CD8-positive, alpha-beta memory T cell (primary cell): Measurements from ENCODE around the gene C1QL1. TPM values are rescaled to one million over a fixed set of nuclear protein-coding genes. Genes with fewer than 3 reads are reported as not detected.

Experiments
- CTCF ChIA-PET: fragments of 350-600 bp; sonication (Branson Sonifier 250); formaldehyde crosslinking; loops from one replicate; lab custom pipeline; 2021; ENCODE audit warnings: antibody characterized with exemption; lab: Charles Lee
- POLR2A ChIA-PET: fragments of 350-600 bp; sonication (Branson Sonifier 250); formaldehyde crosslinking; loops from one replicate; lab custom pipeline; 2021; ENCODE audit warnings: antibody characterized with exemption; lab: Charles Lee
- DNase-seq, 5 donors: peaks; one replicate each; pipeline versions ENCODE4 v3.0.0 to v3.0.0-alpha.2; 2020 to 2022; ENCODE audit warnings: mixed read lengths in 1 of 5
- H3K27ac ChIP-seq: one replicate; pipeline ENCODE4 v1.7.0; 2013; ENCODE audit warnings: low read depth, mild to moderate bottlenecking, low read length, moderate library complexity
- H3K27me3 ChIP-seq: 2 replicates; pipeline ENCODE4 v1.7.0; 2013; ENCODE audit warnings: low read length, mild to moderate bottlenecking; ENCODE audit not compliant: insufficient read depth, poor library complexity, severe bottlenecking
- H3K36me3 ChIP-seq: 2 replicates; pipeline ENCODE4 v1.7.0; 2013; ENCODE audit warnings: mild to moderate bottlenecking, low read length, moderate library complexity; ENCODE audit not compliant: insufficient read depth
- H3K4me1 ChIP-seq: 2 replicates; pipeline ENCODE4 v1.7.0; 2013; ENCODE audit warnings: mild to moderate bottlenecking, low read length, moderate library complexity; ENCODE audit not compliant: insufficient read depth
- H3K4me3 ChIP-seq: 2 replicates; pipeline ENCODE4 v1.7.0; 2013; ENCODE audit warnings: mild to moderate bottlenecking, low read length
- H3K9me3 ChIP-seq: 2 replicates; pipeline ENCODE4 v1.7.0; 2013; ENCODE audit warnings: mild to moderate bottlenecking, low read length
- H3K27ac Mint-ChIP-seq, 8 donors: one replicate each; pipeline ENCODE4 v1.8.0; 2020 to 2021; ENCODE audit warnings: mixed read lengths in 8 of 8, mild to moderate bottlenecking in 6 of 8, inconsistent platforms in 3 of 8, moderate library complexity in 3 of 8
- H3K27me3 Mint-ChIP-seq, 2 donors: one replicate each; pipeline ENCODE4 v1.8.0; 2020 to 2021; ENCODE audit warnings: mixed read lengths in 2 of 2, mild to moderate bottlenecking in 1 of 2, moderate library complexity in 1 of 2
- H3K36me3 Mint-ChIP-seq, 3 donors: one replicate each; pipeline ENCODE4 v1.8.0; 2020 to 2021; ENCODE audit warnings: mixed read lengths in 3 of 3, inconsistent platforms in 1 of 3, mild to moderate bottlenecking in 1 of 3
- H3K4me1 Mint-ChIP-seq, 3 donors: one replicate each; pipeline ENCODE4 v1.8.0; 2020 to 2021; ENCODE audit warnings: mixed read lengths in 3 of 3, inconsistent platforms in 1 of 3, mild to moderate bottlenecking in 1 of 3
- H3K4me3 Mint-ChIP-seq, 7 donors: one replicate each; pipeline ENCODE4 v1.8.0; 2020 to 2021; ENCODE audit warnings: mixed read lengths in 7 of 7, mild to moderate bottlenecking in 6 of 7, moderate library complexity in 4 of 7, inconsistent platforms in 2 of 7
- H3K9me3 Mint-ChIP-seq, 5 donors: one replicate each; pipeline ENCODE4 v1.8.0; 2020 to 2022; ENCODE audit warnings: mixed read lengths in 5 of 5, mild to moderate bottlenecking in 3 of 5, moderate library complexity in 2 of 5, inconsistent platforms in 1 of 5
- polyA plus RNA-seq: library from polyadenylated mRNA; unstranded; fragments of 300-500 nt; fragmentation: Illumina TruSeq; gene quantifications from one replicate; pipeline ENCODE4 v1.2.3, GENCODE V29; 2021
- total RNA-seq, 2 experiments: library from RNA; stranded (reverse); gene quantifications; one replicate each; pipeline ENCODE4 v1.2.3, GENCODE V29; 2021

The C1QL1 gene
- total and polyA plus RNA-seq, 3 experiments from 2014 or later = not detected

DNA sequence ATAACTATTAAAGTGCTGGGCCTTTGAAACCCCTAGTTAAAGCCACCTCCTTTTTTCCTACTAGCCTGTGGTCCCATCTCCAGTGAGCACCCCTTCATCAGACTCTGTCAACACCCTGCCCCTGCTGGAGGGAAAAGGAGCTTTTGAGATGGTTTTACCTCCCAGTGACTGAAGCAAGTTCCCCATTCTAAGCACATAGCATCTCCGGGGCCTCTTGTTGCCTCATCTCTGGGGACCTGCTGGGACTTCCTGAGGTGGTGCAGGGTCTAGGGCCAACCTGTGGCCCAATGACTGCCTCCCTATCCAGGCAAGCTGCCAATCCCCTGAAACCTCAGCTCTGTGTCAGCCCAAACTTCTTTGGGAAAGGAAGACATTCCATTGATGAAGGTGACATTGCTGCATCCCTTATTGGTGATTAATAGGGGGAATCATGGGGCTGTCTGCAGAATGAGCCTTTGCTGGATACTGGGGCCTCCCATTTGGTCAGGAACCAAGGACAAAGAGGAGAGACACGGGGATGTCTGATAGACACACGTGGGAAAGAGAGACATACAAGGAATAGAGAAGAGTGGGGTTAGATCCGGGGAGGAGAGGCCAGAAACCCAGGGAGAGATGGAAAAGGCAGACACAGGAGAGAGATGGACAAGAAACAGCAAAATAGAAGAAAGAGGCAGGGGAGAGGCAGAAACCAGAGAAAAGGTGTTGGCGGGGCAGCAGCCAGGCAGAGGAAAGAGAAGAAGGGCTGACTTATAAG, 2.4 kb downstream of the C1QL1 start:
- POLR2A ChIA-PET = no interaction called here
- Histone ChIP-seq H3K27me3 (peaks cover 52% of the 10 kb centered on the region), H3K27ac (no peak overlapping the region), H3K4me1 (peaks cover 27% of the 10 kb centered on the region), H3K36me3 (no peaks in the 10 kb centered on the region), H3K9me3 (no peaks in the 10 kb centered on the region), H3K4me3 (no peak overlapping the region)
- Mint-ChIP-seq H3K9me3 (no peaks in the 10 kb centered on the region), H3K4me1 (peaks cover 20 to 35% (median 21%) of the 10 kb centered on the region in 3 donors), H3K27ac (no peak overlapping the region), H3K36me3 (no peaks in the 10 kb centered on the region), H3K4me3 (peak overlapping the region; percentile 3 to 88 (median 44)), H3K27me3 (peaks cover 46 to 69% of the 10 kb centered on the region in 2 donors)
- CTCF ChIA-PET = interaction anchor here (1.0 to 1.8 kb wide), 2 partner anchors 15 to 72 kb away, joined by 3 to 5 read pairs; no protein-coding TSS in a partner anchor
- no peak for DNase-seq

DNA sequence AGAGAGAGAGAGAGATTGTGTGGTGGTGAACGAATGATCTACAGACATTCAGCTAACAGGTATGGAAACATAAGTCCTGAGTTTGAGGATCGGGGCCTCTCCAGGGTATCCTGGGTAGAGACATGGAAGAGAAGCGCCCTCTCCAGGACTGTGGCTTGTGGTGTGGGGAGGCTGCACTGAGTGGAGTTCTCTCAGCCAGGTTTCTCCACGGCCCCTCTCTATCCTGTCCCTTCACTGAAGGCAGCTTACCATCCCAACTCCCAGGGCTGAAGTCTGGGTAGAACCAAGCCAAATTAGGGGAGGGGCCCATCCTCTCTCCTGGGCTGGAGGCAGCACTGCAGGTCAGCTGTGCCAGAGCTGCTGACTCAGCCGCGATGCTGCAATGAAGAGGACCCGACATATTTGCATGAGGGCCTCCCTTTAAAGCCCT, 6.2 kb downstream of the C1QL1 start:
- DNase-seq = no peak
- Mint-ChIP-seq H3K4me3 (no peak overlapping the region), H3K27me3 (peaks cover 61 to 77% of the 10 kb centered on the region in 2 donors), H3K9me3 (no peaks in the 10 kb centered on the region), H3K4me1 (peaks cover 4 to 18% (median 5%) of the 10 kb centered on the region in 3 donors), H3K27ac (no peak overlapping the region), H3K36me3 (no peaks in the 10 kb centered on the region)
- peaks cover 2% of the 10 kb centered on the region for H3K4me1 ChIP-seq
- ChIA-PET CTCF (interaction anchor here (0.7 to 1.9 kb wide), 2 partner anchors 41 to 173 kb away, joined by 4 to 5 read pairs; partner anchors contain the start of gene ACBD4), POLR2A (no interaction called here)
- H3K27ac ChIP-seq = no peak overlapping the region
- no peak overlapping the region for H3K4me3 ChIP-seq
- no peaks in the 10 kb centered on the region for H3K36me3 ChIP-seq
- peaks cover 45% of the 10 kb centered on the region for H3K27me3 ChIP-seq
- H3K9me3 ChIP-seq = no peaks in the 10 kb centered on the region

DNA sequence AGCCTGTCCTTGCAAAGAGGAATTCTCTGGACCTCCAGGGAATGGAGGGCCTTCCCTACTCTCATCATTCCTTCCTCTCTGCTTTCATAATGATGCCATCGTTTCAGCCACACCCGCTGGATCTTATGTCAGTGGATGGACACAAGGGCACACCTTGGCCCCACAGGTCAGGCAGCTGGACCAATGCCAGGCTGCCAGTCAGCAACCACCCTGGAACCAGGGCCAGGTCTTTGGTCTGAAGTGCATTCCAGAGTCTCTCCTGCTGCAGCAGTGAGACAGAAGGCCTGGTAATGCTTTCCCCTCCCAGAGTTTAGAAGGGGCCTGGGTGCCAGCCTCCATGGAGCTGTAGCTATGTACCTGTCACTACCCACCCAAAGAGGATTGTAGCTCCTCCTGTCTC, 7.4 kb downstream of the C1QL1 start:
- H3K27ac ChIP-seq = no peak overlapping the region
- ChIA-PET POLR2A (no interaction called here), CTCF (interaction anchor here (1.9 kb wide), 1 partner anchor 175 kb away, joined by 5 read pairs; the partner anchor contains the start of gene ACBD4)
- no peaks in the 10 kb centered on the region for H3K36me3 ChIP-seq
- Mint-ChIP-seq H3K27ac (no peak overlapping the region), H3K27me3 (peaks cover 63 to 75% of the 10 kb centered on the region in 2 donors), H3K36me3 (no peaks in the 10 kb centered on the region), H3K9me3 (no peaks in the 10 kb centered on the region), H3K4me1 (peaks cover 0 to 9% (median 0%) of the 10 kb centered on the region in 3 donors), H3K4me3 (peak overlapping the region in 1 of 7 donors; percentile 50)
- no peaks in the 10 kb centered on the region for H3K4me1 ChIP-seq
- H3K4me3 ChIP-seq = no peak overlapping the region
- no peaks in the 10 kb centered on the region for H3K9me3 ChIP-seq
- DNase-seq = no peak
- H3K27me3 ChIP-seq = peaks cover 34% of the 10 kb centered on the region

DNA sequence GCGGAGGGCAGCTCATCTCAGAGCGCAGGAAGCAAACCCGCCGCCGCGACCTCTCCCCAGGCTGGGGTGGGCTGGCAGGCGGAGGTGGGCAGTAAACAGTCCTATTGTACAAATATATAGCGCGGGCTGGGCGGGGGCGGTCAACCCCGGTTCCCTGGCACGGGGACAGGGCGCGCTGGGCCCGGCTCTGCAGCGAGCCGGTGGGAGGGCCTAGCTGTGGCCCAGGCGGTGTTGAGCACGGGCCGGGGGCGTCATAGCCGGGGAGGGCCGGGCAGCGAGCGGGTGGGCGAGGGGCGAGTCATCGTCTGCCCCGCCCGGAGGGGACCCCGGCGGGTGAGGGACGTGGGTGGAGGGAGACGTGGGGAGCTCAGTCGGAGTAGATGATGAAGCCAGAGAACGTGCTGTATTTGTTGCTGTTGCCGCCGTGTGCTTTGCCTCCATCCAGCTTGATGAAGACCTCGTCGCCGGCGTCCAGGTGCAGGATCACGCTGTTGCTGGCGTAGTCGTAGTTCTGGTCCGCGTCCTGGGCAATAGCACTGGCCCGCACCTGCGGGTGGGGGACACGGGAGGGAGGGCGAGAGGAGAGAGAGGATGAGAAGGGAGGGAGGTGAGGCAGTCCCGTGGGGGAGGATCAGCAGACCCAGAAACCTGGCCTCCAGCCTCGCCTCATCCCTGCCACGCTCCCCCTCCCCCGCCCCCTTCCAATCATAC, 8.1 kb downstream of the C1QL1 start:
- no peak overlapping the region for H3K27ac Mint-ChIP-seq
- peak overlapping the region in 3 of 7 donors; percentile 22 to 46 (median 33) for H3K4me3 Mint-ChIP-seq
- Histone ChIP-seq H3K9me3 (no peaks in the 10 kb centered on the region), H3K4me1 (no peaks in the 10 kb centered on the region), H3K36me3 (no peaks in the 10 kb centered on the region), H3K27me3 (peaks cover 29% of the 10 kb centered on the region), H3K4me3 (no peak overlapping the region), H3K27ac (no peak overlapping the region)
- no peak for DNase-seq
- CTCF ChIA-PET = interaction anchor here (1.0 to 1.9 kb wide), 2 partner anchors 17 to 175 kb away, joined by 3 to 5 read pairs; partner anchors contain the start of gene ACBD4
- H3K27me3 Mint-ChIP-seq = peaks cover 56 to 76% of the 10 kb centered on the region in 2 donors
- POLR2A ChIA-PET = interaction anchor here (1.0 kb wide), 1 partner anchor 9 kb away, joined by 3 read pairs; no protein-coding TSS in a partner anchor
- H3K36me3 Mint-ChIP-seq = no peaks in the 10 kb centered on the region
- no peaks in the 10 kb centered on the region for H3K9me3 Mint-ChIP-seq
- peaks cover 0 to 8% (median 0%) of the 10 kb centered on the region in 3 donors for H3K4me1 Mint-ChIP-seq

DNA sequence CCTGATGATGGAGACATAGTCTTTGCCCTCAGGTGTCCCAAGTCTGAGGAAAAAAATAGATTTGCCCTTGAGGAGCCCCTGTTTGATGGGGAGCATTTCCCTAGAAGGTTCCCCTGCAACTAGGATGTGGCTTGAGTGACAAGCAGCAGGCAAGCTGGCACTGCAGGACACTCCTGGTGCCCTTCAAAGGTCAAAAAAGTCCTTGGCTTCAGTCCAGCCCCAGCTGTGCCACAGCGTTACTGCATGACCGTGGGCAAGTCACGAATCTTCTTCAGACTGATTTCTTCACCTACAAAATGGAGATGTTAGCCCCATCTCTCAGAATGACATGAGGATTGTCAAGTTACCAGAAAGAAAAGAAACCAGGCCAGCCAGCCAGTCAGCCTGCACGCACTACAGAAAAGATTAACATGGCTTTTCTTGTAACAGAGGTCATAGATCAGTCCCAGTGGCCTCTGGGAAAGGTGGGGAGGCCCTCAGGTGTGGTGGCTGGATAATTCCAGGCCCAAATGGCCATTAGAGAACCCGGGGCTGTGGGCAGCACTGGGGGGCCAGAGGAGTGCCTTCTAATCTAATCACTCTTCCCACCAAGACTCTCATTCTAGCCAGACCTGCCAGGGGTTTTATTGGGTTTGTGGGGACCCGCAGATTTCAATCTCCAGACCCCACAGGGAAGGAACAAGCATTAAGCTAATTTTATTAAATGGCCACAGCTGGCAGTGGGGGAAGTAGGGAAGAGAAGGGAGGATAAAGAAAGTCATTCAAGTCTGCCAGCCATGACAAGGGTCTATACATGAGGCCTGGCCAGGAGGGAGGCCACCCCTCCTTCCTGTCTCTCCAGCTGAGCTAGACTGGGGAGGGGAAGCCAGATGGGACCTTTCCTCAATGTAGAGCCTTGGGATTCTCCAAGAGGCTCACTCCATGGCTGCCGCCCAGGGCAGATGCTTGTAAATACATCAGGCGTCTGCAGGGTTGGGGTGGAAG, 10.8 kb downstream of the C1QL1 start:
- Mint-ChIP-seq H3K36me3 (no peaks in the 10 kb centered on the region), H3K27me3 (peaks cover 41 to 53% of the 10 kb centered on the region in 2 donors), H3K4me3 (peak overlapping the region in 1 of 7 donors; percentile 48), H3K4me1 (peaks cover 0 to 8% (median 0%) of the 10 kb centered on the region in 3 donors), H3K27ac (no peak overlapping the region), H3K9me3 (no peaks in the 10 kb centered on the region)
- no peak overlapping the region for H3K4me3 ChIP-seq
- H3K36me3 ChIP-seq = no peaks in the 10 kb centered on the region
- ChIA-PET CTCF (no interaction called here), POLR2A (no interaction called here)
- no peak for DNase-seq
- H3K4me1 ChIP-seq = no peaks in the 10 kb centered on the region
- H3K27ac ChIP-seq = no peak overlapping the region
- H3K9me3 ChIP-seq = no peaks in the 10 kb centered on the region
- H3K27me3 ChIP-seq = peaks cover 19% of the 10 kb centered on the region

DNA sequence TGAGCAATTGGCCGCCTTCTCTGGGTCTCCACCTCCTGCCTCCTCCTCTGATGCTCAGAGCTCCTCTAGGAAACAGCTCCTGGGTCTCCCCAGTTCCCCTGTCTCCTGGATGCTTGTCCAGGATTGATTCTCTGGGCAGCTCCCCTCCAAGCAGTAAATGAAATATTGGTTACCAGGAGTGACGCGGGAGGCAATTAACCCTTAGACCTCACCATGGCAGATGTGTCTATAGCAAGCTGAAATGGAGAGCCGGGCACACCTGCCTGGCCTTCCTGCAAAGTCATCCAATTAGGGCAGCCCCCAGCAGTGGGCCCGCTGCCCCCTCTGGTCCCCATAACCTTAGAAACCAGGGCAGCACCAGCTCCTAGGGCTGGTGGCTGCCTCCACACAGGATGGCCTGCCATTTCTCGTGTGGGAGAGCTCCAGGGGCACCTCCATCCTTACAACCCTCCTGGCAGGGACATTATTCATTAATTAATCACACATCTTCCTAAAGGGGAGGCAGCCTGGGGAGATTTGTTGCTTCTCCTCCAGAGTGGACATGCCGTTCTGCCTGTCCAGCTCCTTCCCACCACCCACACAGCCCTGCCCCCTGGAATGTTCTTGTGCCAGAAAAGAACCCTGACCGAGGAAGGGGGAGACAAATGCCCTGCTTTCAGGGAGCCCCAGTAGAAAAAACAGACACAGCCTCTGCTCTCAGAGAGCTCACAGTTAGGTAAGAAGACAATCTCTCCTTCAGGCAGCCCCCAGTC, 12.3 kb downstream of the C1QL1 start:
- no peak for DNase-seq
- Mint-ChIP-seq H3K4me1 (peaks cover 0 to 8% (median 0%) of the 10 kb centered on the region in 3 donors), H3K27me3 (peaks cover 33 to 49% of the 10 kb centered on the region in 2 donors), H3K9me3 (no peaks in the 10 kb centered on the region), H3K27ac (no peak overlapping the region), H3K36me3 (no peaks in the 10 kb centered on the region), H3K4me3 (no peak overlapping the region)
- CTCF ChIA-PET = no interaction called here
- Histone ChIP-seq H3K4me1 (no peaks in the 10 kb centered on the region), H3K27ac (no peak overlapping the region), H3K9me3 (no peaks in the 10 kb centered on the region), H3K4me3 (no peak overlapping the region), H3K36me3 (no peaks in the 10 kb centered on the region), H3K27me3 (peaks cover 16% of the 10 kb centered on the region)
- POLR2A ChIA-PET = no interaction called here

DNA sequence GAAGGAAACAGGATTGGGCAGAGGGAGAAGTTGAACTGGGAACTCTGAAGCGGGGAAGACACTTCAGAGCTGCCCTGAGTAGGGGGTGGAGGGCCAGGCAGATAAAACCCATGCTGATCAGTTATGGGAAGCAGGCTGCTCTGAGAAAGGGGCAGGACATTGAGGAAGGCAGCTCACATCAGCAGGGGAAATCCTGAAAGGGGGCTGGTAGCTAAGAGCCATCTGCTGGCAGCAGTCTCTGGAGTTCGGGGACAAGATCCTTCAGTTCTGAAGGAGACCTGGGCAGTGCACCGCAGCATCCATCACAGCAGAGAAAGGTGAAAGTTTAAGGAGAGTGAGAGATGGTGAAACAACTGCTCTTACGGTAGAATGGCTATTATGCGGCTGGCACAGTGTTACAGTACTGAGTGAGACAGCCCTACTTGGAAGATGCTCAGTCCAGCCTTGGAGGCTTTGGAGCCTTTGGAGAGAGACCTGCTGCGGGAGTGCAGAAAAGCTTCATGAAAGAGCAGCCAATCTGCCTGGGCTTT, 15.1 kb downstream of the C1QL1 start:
- Mint-ChIP-seq H3K27me3 (peaks cover 14 to 26% of the 10 kb centered on the region in 2 donors), H3K4me1 (peaks cover 2 to 7% (median 5%) of the 10 kb centered on the region in 3 donors), H3K27ac (no peak overlapping the region), H3K4me3 (no peak overlapping the region), H3K9me3 (no peaks in the 10 kb centered on the region), H3K36me3 (no peaks in the 10 kb centered on the region)
- no peak for DNase-seq
- Histone ChIP-seq H3K4me1 (peaks cover 4% of the 10 kb centered on the region), H3K9me3 (no peaks in the 10 kb centered on the region), H3K27me3 (peaks cover 2% of the 10 kb centered on the region), H3K36me3 (no peaks in the 10 kb centered on the region), H3K4me3 (no peak overlapping the region), H3K27ac (no peak overlapping the region)
- POLR2A ChIA-PET = no interaction called here
- CTCF ChIA-PET = no interaction called here
